Heart left ventricle (tissue), 13 donors: Measurements from ENCODE around the gene ERFL.

Experiments
- CTCF ChIP-seq, 12 donors: fragments of 200-600 bp; sonication (generic) in 4 of 12; IDR thresholded peaks; one replicate each; pipeline versions ENCODE4 v1.5.0 to v1.8.0; 2018 to 2022; ENCODE audit warnings: antibody characterized with exemption in 12 of 12, mild to moderate bottlenecking in 5 of 12
- POLR2A ChIP-seq, 2 donors: fragments of 450-650 bp; IDR thresholded peaks; one replicate each; pipeline ENCODE4 v1.6.1; 2017; ENCODE audit warnings: antibody characterized with exemption in 2 of 2, mild to moderate bottlenecking in 2 of 2, moderate library complexity in 2 of 2
- donor health status: ischemic (EF 13 %, LVEDD 7.1; RV severe dilation, severe dysfunction).
- donor health status: DM: no; HTN: yes; CAD: no.
- donor health status: DM: no; HTN: no; CAD: no.
- donor health status: ischemic (EF 25% LVEDD 6.9; RV normal size, moderate dysfunction).
- donor health status: ischemic (EF 25% LVEDD 5.7; RV mildly dilated, moderate dysfunction).
- donor health status: ischemic (EF 35%, LVEDD 5.7; RV mildly dilated, moderate dysfunction).
- donor health status: nonischemic (EF 11% LVEDD 7.7; RV severe dilation, severe dysfunction).
- donor health status: DM: yes; HTN: yes; CAD: no.
- donor health status: PGD.
- donor health status: ischemic (EF 29% LVEDD 5.4; RV normal size, mild dysfunction).
- donor health status: nonischemic (EF 23%, LVEDD 6.1; RV moderate dilation, normal function).

DNA sequence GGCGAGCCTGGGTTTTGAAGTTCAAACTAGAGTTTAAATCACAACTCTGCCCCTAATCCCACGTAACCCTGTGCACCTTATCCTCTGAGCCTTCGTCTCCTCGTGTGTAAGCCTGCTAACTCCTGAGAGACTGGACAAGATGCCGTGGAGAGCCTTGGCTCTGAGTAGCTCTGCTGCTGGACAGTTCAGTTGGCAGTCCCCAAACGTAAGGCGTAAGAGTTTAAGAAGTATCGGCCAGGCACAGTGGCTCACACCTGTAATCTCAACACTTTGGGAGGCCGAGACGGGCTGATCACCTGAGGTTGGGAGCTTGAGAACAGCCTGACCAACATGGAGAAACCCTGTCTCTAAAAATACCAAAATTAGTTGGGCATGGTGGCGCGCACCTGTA, 55.9 kb downstream of the ERFL start:
- TF ChIP-seq CTCF (IDR thresholded peaks at IDR 0.05) = no peak
- TF ChIP-seq POLR2A (IDR thresholded peaks at IDR 0.05) = no peak
